Upper lobe of left lung (tissue), 6 donors: ENCODE measurements around the gene ADPRS. TPM values are rescaled to one million over a fixed set of nuclear protein-coding genes. Genes with fewer than 3 reads are reported as not detected.

Source experiments
- ATAC-seq, 2 donors: fragments of 200-7000 bp; cut with Tn5 transposase; one replicate each; pipeline ENCODE4 v1.9.1; 2022; ENCODE audit warnings: mild to moderate bottlenecking in 2 of 2, moderate library complexity in 2 of 2; ENCODE audit not compliant: low FRiP score in 2 of 2
- DNase-seq, 2 donors: peaks; one replicate each; pipeline ENCODE4 v3.0.0-alpha.2; 2019 to 2020
- H3K27ac ChIP-seq, 4 donors: fragments of 200-600 bp; sonication (generic); one replicate each; pipeline ENCODE4 v1.5.1; 2016 to 2019
- H3K27me3 ChIP-seq, 4 donors: fragments of 200-600 bp; sonication (generic); one replicate each; pipeline ENCODE4 v1.5.1; 2017 to 2019
- H3K36me3 ChIP-seq, 4 donors: fragments of 200-600 bp; sonication (generic); one replicate each; pipeline ENCODE4 v1.5.1; 2016 to 2019
- H3K4me1 ChIP-seq, 4 donors: fragments of 200-600 bp; sonication (generic); one replicate each; pipeline ENCODE4 v1.5.1; 2018 to 2019
- H3K4me3 ChIP-seq, 4 donors: fragments of 200-600 bp; sonication (generic); one replicate each; pipeline ENCODE4 v1.5.1; 2017 to 2019; ENCODE audit warnings: mild to moderate bottlenecking in 2 of 4, moderate library complexity in 1 of 4
- H3K9me3 ChIP-seq, 4 donors: fragments of 200-600 bp; sonication (generic); one replicate each; pipeline ENCODE4 v1.5.1; 2018 to 2019
- CTCF ChIP-seq, 6 experiments: fragments of 450-650 bp in 4 of 6; fragments of 200-600 bp in 2 of 6; sonication (generic) in 2 of 6; IDR thresholded peaks; one replicate each; pipeline ENCODE4 v1.5.1; 2016 to 2019; ENCODE audit warnings: antibody characterized with exemption in 6 of 6
- EP300 ChIP-seq, 4 donors: sonication (generic); formaldehyde crosslinking; IDR thresholded peaks; one replicate each; pipeline ENCODE4 v1.5.1; 2017; ENCODE audit warnings: antibody characterized with exemption in 4 of 4, control low read depth in 2 of 4
- POLR2A ChIP-seq, 4 donors: fragments of 450-650 bp; IDR thresholded peaks; one replicate each; pipeline ENCODE4 v1.5.1; 2016 to 2017; ENCODE audit warnings: antibody characterized with exemption in 4 of 4, mild to moderate bottlenecking in 2 of 4
- POLR2AphosphoS5 ChIP-seq, 2 donors: sonication (generic); formaldehyde crosslinking; IDR thresholded peaks; one replicate each; pipeline ENCODE4 v1.5.1; 2017; ENCODE audit warnings: antibody characterized with exemption in 2 of 2
- WGBS, 2 donors: methylation state at CpG; one replicate each; pipeline ENCODE4 v1.1.5; 2017 to 2018; 5-methylcytosine and 5-hydroxymethylcytosine counted together
- total RNA-seq, 6 donors: library from RNA; depleted of rRNA in 4 of 6; stranded (reverse); fragments of >200 nt in 4 of 6; gene quantifications; one replicate each; pipeline versions ENCODE4 v1.1.0 to v1.2.1, GENCODE V29; 2016 to 2021
- donor health status: DM: no; HTN: no; CAD: no; lungs with moderate emphysema.
- donor health status: DM: no; HTN: yes; CAD: no; lungs with severe emphysema.

ADPRS gene
- total RNA-seq, 6 donors from 2014 or later = 29.3 to 60.0 (median 45.8) TPM

- DNase-seq = no peak
- no peaks in the 10 kb centered on the region for H3K4me1 ChIP-seq
- H3K4me3 ChIP-seq = no peak overlapping the region
- no peak overlapping the region for H3K27ac ChIP-seq
- peaks cover 0 to 22% (median 6%) of the 10 kb centered on the region in 4 donors for H3K36me3 ChIP-seq
- no peaks in the 10 kb centered on the region for H3K27me3 ChIP-seq
- ATAC-seq = no peak
- H3K9me3 ChIP-seq = no peaks in the 10 kb centered on the region
- TF ChIP-seq EP300 (IDR thresholded peaks at IDR 0.05) (no peak), CTCF (IDR thresholded peaks at IDR 0.05) (no peak), POLR2AphosphoS5 (IDR thresholded peaks at IDR 0.05) (no peak), POLR2A (IDR thresholded peaks at IDR 0.05) (no peak)
- WGBS, 2 donors = 63 to 89% methylated on average over 5 of the region's 5 CpGs
These were observed 33.0 kb upstream of the ADPRS start for GRCh38 chr1:36055706-36056105.

GRCh38 chr1:36062315-36062714 lies 26.4 kb upstream of the ADPRS start:
- DNase-seq (no peak), ATAC-seq (no peak)
- Histone ChIP-seq H3K27me3 (no peaks in the 10 kb centered on the region), H3K27ac (no peak overlapping the region), H3K36me3 (peaks cover 0 to 4% (median 0%) of the 10 kb centered on the region in 4 donors), H3K9me3 (no peaks in the 10 kb centered on the region), H3K4me1 (no peaks in the 10 kb centered on the region), H3K4me3 (no peak overlapping the region)
- 100% methylated on average over 1 of the region's 1 CpG for WGBS, 2 donors
- TF ChIP-seq EP300 (IDR thresholded peaks at IDR 0.05) = no peak
- no peak for TF ChIP-seq POLR2AphosphoS5 (IDR thresholded peaks at IDR 0.05)
- TF ChIP-seq POLR2A (IDR thresholded peaks at IDR 0.05) = no peak
- no peak for TF ChIP-seq CTCF (IDR thresholded peaks at IDR 0.05)

DNA sequence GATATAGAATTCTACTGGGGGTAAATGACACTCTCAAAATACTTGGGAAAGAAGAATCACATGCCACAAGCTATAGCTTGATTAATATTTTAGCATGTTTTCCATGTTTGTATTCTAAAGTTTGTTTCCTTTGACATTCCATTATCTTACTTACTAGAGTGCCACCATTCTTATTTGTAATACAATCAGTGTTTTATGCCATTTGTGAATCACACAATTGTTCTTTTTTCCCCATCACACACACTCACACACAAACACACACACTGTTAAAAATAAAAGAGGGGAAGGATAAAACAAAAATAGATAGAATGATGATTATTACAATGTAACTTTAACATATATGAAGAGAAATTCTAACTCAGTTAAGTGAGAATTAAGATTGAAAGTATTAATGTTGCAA lies 20.8 kb upstream of the ADPRS start:
- DNase-seq = no peak
- H3K4me3 ChIP-seq = no peak overlapping the region
- H3K27ac ChIP-seq = no peak overlapping the region
- no peaks in the 10 kb centered on the region for H3K4me1 ChIP-seq
- ATAC-seq = no peak
- H3K36me3 ChIP-seq = no peaks in the 10 kb centered on the region
- H3K27me3 ChIP-seq = no peaks in the 10 kb centered on the region
- no peak for TF ChIP-seq CTCF (IDR thresholded peaks at IDR 0.05)
- no peaks in the 10 kb centered on the region for H3K9me3 ChIP-seq

DNA sequence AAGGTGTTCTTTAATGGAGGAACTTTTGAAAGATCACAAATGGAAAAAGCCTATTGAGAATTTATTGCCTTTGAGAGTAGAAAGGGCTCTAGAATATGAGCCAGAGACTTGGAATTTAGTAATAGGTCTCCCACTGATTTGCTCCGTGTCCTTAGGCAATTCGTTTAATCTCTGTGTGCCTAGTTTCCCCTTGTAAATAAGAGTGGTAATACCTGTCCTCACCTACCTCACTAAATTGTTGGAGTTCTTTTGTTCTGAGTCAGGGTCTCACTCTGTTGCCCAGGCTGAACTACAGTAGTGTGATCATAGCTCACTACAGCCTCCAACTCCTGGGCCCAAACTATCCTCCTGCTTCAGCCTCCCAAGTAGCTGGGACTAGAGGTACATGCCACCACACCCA lies 19.8 kb upstream of the ADPRS start:
- H3K36me3 ChIP-seq = no peaks in the 10 kb centered on the region
- WGBS, 2 donors = 94 to 95% methylated on average over 2 of the region's 2 CpGs
- H3K27ac ChIP-seq = no peak overlapping the region
- no peaks in the 10 kb centered on the region for H3K9me3 ChIP-seq
- DNase-seq (no peak), ATAC-seq (no peak)
- no peaks in the 10 kb centered on the region for H3K27me3 ChIP-seq
- no peaks in the 10 kb centered on the region for H3K4me1 ChIP-seq
- no peak overlapping the region for H3K4me3 ChIP-seq
- TF ChIP-seq POLR2A (IDR thresholded peaks at IDR 0.05) = no peak
- TF ChIP-seq CTCF (IDR thresholded peaks at IDR 0.05) = no peak
- no peak for TF ChIP-seq EP300 (IDR thresholded peaks at IDR 0.05)
- no peak for TF ChIP-seq POLR2AphosphoS5 (IDR thresholded peaks at IDR 0.05)

DNA sequence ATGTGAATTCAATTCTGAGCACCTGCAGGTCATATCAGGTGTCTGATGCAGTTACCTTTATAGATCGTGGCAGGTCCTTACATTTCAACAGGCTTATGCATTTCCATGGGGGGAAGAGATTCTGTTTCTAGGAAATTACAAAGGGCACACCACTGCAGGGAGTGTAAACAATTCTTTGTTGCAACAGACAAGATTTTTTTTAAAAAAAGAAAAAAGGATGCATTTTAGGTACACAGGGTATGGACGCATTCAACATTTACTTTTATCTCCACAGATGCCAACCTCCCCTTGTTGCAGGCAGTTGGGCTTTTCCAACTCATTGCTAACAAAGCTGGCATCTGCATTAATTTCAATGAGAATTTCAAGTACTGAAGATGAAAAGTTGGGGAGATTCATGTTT lies 18.3 kb upstream of the ADPRS start:
- WGBS, 2 donors = 82 to 88% methylated on average over 2 of the region's 2 CpGs
- DNase-seq (no peak), ATAC-seq (no peak)
- no peaks in the 10 kb centered on the region for H3K9me3 ChIP-seq
- H3K4me1 ChIP-seq = no peaks in the 10 kb centered on the region
- no peaks in the 10 kb centered on the region for H3K36me3 ChIP-seq
- no peak overlapping the region for H3K4me3 ChIP-seq
- no peak overlapping the region for H3K27ac ChIP-seq
- H3K27me3 ChIP-seq = no peaks in the 10 kb centered on the region
- TF ChIP-seq CTCF (IDR thresholded peaks at IDR 0.05) = no peak
- no peak for TF ChIP-seq POLR2A (IDR thresholded peaks at IDR 0.05)
- no peak for TF ChIP-seq EP300 (IDR thresholded peaks at IDR 0.05)
- TF ChIP-seq POLR2AphosphoS5 (IDR thresholded peaks at IDR 0.05) = no peak
